ENCODE data around the gene DNM1L. TPM values are rescaled to one million over a fixed set of nuclear protein-coding genes. Genes with fewer than 3 reads are reported as not detected.

Gene DNM1L
- total RNA-seq, 6 donors from 2014 or later, result 34.7 to 56.0 (median 46.7) TPM

DNA sequence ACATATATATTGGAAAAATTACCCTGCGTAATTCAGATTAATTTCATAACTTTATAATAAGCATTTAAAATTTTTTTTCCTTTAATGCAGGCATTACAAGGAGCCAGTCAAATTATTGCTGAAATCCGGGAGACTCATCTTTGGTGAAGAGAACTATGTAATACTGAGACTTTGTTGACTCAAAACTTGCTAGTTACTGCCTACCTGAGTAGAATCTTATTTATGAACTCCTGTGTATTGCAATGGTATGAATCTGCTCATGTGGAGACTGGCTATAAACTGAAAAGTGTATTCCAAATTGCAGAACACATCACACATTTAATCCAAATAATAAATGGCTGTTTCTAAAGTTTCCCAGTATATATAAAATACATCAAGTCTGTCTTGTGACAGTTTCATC is 64.2 kb downstream of the DNM1L start:
- H3K27ac ChIP-seq, result no peak overlapping the region
- whole genome bisulfite sequencing, 2 donors, result 92 to 95% methylated on average over 2 of the region's 2 CpGs
- no peaks in the 10 kb centered on the region for H3K4me1 ChIP-seq
- H3K36me3 ChIP-seq, result peaks cover 23 to 97% (median 60%) of the 10 kb centered on the region in 4 donors
- no peaks in the 10 kb centered on the region for H3K9me3 ChIP-seq
- H3K4me3 ChIP-seq, result no peak overlapping the region
- H3K27me3 ChIP-seq, result no peaks in the 10 kb centered on the region
- no peak for ATAC-seq (ENCODE audit: low FRiP score in 2 of 2)
- DNase-seq, result no peak
- TF ChIP-seq, protein P1, sequence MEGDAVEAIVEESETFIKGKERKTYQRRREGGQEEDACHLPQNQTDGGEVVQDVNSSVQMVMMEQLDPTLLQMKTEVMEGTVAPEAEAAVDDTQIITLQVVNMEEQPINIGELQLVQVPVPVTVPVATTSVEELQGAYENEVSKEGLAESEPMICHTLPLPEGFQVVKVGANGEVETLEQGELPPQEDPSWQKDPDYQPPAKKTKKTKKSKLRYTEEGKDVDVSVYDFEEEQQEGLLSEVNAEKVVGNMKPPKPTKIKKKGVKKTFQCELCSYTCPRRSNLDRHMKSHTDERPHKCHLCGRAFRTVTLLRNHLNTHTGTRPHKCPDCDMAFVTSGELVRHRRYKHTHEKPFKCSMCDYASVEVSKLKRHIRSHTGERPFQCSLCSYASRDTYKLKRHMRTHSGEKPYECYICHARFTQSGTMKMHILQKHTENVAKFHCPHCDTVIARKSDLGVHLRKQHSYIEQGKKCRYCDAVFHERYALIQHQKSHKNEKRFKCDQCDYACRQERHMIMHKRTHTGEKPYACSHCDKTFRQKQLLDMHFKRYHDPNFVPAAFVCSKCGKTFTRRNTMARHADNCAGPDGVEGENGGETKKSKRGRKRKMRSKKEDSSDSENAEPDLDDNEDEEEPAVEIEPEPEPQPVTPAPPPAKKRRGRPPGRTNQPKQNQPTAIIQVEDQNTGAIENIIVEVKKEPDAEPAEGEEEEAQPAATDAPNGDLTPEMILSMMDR (IDR thresholded peaks at IDR 0.05), result no peak
- TF ChIP-seq POLR2A (IDR thresholded peaks at IDR 0.05) (no peak), POLR2AphosphoS5 (IDR thresholded peaks at IDR 0.05) (no peak), EP300 (IDR thresholded peaks at IDR 0.05) (no peak)

DNA sequence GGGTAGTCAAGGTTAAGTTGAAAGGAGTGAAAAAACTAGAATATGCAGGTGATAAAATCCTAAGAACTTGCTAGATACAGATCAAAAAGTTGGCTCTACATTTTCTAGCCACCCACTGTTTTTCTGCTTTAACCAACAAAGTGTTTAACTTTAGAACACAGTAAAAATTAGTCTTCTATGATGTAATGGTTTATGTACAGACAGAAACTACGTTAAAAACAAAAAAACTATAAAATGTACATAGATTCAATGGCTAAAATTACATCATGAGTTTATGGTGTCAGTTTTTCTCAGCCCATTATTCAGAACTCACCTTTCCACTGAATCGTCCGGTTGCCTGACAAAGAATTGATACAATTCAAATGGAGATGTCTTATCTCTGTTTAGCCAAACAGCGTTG is 74.5 kb downstream of the DNM1L start:
- Histone ChIP-seq H3K9me3 (no peaks in the 10 kb centered on the region), H3K4me1 (peaks cover 9 to 20% (median 13%) of the 10 kb centered on the region in 4 donors), H3K27me3 (no peaks in the 10 kb centered on the region), H3K36me3 (peaks cover 15 to 53% (median 36%) of the 10 kb centered on the region in 4 donors), H3K4me3 (no peak overlapping the region), H3K27ac (no peak overlapping the region)
- TF ChIP-seq, protein P1 (IDR thresholded peaks at IDR 0.05), result no peak
- TF ChIP-seq POLR2A (IDR thresholded peaks at IDR 0.05) (no peak), EP300 (IDR thresholded peaks at IDR 0.05) (no peak), POLR2AphosphoS5 (IDR thresholded peaks at IDR 0.05) (no peak)
- WGBS, 2 donors, result 56 to 63% methylated on average over 4 of the region's 4 CpGs
- no peak for ATAC-seq (ENCODE audit: low FRiP score in 2 of 2)
- no peak for DNase-seq

DNA sequence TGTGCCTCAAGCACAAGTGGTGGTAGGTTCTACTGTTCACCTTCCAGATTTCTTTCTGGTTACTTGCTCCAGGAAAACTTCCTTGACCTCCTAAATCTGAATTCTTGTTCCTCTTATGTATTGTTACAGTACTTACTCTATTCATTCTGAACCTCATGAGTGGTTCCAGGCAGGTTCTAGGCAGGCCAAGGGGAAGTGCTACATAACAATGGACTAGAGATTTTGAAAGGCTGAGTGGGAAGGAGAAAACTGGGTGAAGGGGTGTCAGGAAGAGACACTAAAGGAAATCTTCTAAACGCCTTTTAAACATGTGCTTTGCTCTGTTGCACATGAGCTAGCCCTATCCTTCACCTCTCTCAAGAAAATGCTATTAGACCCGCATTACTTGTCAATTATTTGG is 75.0 kb downstream of the DNM1L start:
- Histone ChIP-seq H3K4me1 (peaks cover 9 to 20% (median 13%) of the 10 kb centered on the region in 4 donors), H3K27ac (peak overlapping the region in 2 of 4 donors; percentile 89 to 92)

DNA sequence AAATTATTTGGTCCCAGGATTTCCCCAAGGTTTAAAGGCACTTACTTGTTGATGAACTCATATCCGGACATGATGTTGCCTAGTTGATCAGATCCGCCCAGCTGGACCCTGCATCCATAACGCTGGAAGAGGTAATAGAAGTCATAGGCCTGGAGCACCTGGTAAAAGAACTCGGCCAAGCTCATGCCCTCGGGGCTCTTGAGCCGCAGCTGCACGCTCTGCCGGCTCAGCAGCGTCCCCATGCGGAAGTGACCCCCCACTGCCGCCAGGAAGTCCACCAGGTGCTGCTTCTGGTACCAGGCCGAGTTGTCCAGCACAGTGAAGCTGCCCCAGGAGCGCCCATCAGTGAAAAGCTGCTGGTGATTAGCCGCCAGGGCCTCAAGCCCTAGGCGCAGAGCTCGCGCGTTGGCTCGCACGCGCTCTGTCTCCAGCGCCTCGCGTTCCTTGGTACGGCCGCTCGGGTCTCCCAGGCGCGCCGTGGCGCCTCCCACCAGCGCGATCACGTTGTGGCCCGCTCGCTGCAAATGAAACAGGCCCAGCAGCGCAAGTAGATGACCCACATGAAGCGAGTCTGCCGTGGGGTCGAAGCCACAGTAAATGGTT is 76.1 kb downstream of the DNM1L start:
- peaks cover 4 to 38% (median 23%) of the 10 kb centered on the region in 4 donors for H3K36me3 ChIP-seq
- H3K4me3 ChIP-seq, result peak overlapping the region; percentile 78 to 89 (median 86)
- DNase-seq (peak; percentile 87 to 91), ATAC-seq (ENCODE audit: low FRiP score in 2 of 2) (peak; percentile 82 to 87)
- TF ChIP-seq POLR2AphosphoS5 (IDR thresholded peaks at IDR 0.05), result no peak
- TF ChIP-seq EP300 (IDR thresholded peaks at IDR 0.05), result no peak
- TF ChIP-seq POLR2A (IDR thresholded peaks at IDR 0.05), result no peak
- TF ChIP-seq, protein P1 (IDR thresholded peaks at IDR 0.05), result peak; percentile 46 to 86 (median 72)
- peak overlapping the region; percentile 74 to 92 (median 86) for H3K27ac ChIP-seq
- H3K9me3 ChIP-seq, result no peaks in the 10 kb centered on the region
- WGBS, 2 donors, result 0% methylated on average over 7 to 32 of the region's 40 CpGs
- H3K4me1 ChIP-seq, result peaks cover 9 to 20% (median 13%) of the 10 kb centered on the region in 4 donors
- no peaks in the 10 kb centered on the region for H3K27me3 ChIP-seq

More for the DNA sequence above, 75.0 kb downstream of the DNM1L start:
- TF ChIP-seq POLR2AphosphoS5 (IDR thresholded peaks at IDR 0.05) (no peak), POLR2A (IDR thresholded peaks at IDR 0.05) (no peak), EP300 (IDR thresholded peaks at IDR 0.05) (no peak)
- TF ChIP-seq, protein P1 (IDR thresholded peaks at IDR 0.05), result no peak
- peak overlapping the region in 2 of 4 donors; percentile 78 to 89 for H3K4me3 ChIP-seq
- ATAC-seq (ENCODE audit: low FRiP score in 2 of 2), result no peak
- 43 to 49% methylated on average over 2 of the region's 2 CpGs for WGBS, 2 donors
- no peaks in the 10 kb centered on the region for H3K27me3 ChIP-seq
- DNase-seq, result no peak
- peaks cover 10 to 48% (median 32%) of the 10 kb centered on the region in 4 donors for H3K36me3 ChIP-seq
- no peaks in the 10 kb centered on the region for H3K9me3 ChIP-seq

Data from upper lobe of left lung (tissue), 6 donors.